ENCODE data around the gene ABCA5. TPM values are rescaled to one million over a fixed set of nuclear protein-coding genes. Genes with fewer than 3 reads are reported as not detected.
A peak's percentile ranks its signal among the peaks of the same experiment; 100 is the strongest.

The ABCA5 gene, protein sequence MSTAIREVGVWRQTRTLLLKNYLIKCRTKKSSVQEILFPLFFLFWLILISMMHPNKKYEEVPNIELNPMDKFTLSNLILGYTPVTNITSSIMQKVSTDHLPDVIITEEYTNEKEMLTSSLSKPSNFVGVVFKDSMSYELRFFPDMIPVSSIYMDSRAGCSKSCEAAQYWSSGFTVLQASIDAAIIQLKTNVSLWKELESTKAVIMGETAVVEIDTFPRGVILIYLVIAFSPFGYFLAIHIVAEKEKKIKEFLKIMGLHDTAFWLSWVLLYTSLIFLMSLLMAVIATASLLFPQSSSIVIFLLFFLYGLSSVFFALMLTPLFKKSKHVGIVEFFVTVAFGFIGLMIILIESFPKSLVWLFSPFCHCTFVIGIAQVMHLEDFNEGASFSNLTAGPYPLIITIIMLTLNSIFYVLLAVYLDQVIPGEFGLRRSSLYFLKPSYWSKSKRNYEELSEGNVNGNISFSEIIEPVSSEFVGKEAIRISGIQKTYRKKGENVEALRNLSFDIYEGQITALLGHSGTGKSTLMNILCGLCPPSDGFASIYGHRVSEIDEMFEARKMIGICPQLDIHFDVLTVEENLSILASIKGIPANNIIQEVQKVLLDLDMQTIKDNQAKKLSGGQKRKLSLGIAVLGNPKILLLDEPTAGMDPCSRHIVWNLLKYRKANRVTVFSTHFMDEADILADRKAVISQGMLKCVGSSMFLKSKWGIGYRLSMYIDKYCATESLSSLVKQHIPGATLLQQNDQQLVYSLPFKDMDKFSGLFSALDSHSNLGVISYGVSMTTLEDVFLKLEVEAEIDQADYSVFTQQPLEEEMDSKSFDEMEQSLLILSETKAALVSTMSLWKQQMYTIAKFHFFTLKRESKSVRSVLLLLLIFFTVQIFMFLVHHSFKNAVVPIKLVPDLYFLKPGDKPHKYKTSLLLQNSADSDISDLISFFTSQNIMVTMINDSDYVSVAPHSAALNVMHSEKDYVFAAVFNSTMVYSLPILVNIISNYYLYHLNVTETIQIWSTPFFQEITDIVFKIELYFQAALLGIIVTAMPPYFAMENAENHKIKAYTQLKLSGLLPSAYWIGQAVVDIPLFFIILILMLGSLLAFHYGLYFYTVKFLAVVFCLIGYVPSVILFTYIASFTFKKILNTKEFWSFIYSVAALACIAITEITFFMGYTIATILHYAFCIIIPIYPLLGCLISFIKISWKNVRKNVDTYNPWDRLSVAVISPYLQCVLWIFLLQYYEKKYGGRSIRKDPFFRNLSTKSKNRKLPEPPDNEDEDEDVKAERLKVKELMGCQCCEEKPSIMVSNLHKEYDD (N-terminal part only)
- total RNA-seq = 3.0 and 10.2 TPM in 2 replicates
- polyA plus RNA-seq = 4.5 and 11.8 TPM in 2 replicates

GRCh38 chr17:69327060-69327831, at the start of gene ABCA5:
TSS of gene ABCA5 (minus strand) at chr17:69327133. CDS start at chr17:69314415, 12,718 bp downstream.
- Histone ChIP-seq H3K27me3 (peaks cover 24% of the 10 kb centered on the region), H3K36me3 (no peaks in the 10 kb centered on the region), H3K4me1 (ENCODE audit: low read depth) (peaks cover 6% of the 10 kb centered on the region), H3K9me3 (ENCODE audit: low read depth) (no peaks in the 10 kb centered on the region), H3K27ac (no peak within 1 kb of the TSS), H3K4me3 (peak within 1 kb of the TSS; percentile 38)
- peak; percentile 94 to 95 for DNase-seq (ENCODE audit: low read depth in 1 of 2, low spot score in 1 of 2)
- TF ChIP-seq, protein P1, sequence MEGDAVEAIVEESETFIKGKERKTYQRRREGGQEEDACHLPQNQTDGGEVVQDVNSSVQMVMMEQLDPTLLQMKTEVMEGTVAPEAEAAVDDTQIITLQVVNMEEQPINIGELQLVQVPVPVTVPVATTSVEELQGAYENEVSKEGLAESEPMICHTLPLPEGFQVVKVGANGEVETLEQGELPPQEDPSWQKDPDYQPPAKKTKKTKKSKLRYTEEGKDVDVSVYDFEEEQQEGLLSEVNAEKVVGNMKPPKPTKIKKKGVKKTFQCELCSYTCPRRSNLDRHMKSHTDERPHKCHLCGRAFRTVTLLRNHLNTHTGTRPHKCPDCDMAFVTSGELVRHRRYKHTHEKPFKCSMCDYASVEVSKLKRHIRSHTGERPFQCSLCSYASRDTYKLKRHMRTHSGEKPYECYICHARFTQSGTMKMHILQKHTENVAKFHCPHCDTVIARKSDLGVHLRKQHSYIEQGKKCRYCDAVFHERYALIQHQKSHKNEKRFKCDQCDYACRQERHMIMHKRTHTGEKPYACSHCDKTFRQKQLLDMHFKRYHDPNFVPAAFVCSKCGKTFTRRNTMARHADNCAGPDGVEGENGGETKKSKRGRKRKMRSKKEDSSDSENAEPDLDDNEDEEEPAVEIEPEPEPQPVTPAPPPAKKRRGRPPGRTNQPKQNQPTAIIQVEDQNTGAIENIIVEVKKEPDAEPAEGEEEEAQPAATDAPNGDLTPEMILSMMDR (IDR thresholded peaks at IDR 0.05; ENCODE audit: low read depth, low read length) = no peak

DNA sequence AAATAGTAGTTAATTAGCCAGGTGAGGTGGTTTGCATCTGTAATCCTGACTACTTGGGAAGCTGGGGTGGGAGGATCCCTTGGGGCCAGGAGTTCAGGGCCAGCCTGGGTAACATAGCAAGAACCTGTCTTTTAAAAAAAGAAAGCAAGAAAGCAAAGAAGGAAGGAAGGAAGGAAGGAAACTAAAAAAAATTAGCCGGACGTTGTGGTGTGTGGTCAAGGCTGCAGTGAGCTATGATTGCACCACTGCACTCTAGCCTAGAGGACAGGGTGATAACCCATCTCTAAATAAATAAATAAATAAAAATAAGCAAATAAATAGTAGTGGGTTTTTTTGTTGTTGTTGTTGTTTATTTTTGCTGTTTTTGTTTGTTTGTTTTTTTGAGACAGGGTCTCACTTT, 48.3 kb upstream of the ABCA5 start:
- H3K4me1 ChIP-seq (ENCODE audit: low read depth) = no peaks in the 10 kb centered on the region
- no peaks in the 10 kb centered on the region for H3K9me3 ChIP-seq (ENCODE audit: low read depth)
- TF ChIP-seq, protein P1 (IDR thresholded peaks at IDR 0.05; ENCODE audit: low read depth, low read length) = no peak
- DNase-seq (ENCODE audit: low read depth in 1 of 2, low spot score in 1 of 2) = no peak
- no peaks in the 10 kb centered on the region for H3K27me3 ChIP-seq
- H3K27ac ChIP-seq = no peak overlapping the region
- H3K4me3 ChIP-seq = no peak overlapping the region
- no peaks in the 10 kb centered on the region for H3K36me3 ChIP-seq

- H3K4me1 ChIP-seq (ENCODE audit: low read depth) = no peaks in the 10 kb centered on the region
- TF ChIP-seq, protein P1 (IDR thresholded peaks at IDR 0.05; ENCODE audit: low read depth, low read length) = no peak
- no peaks in the 10 kb centered on the region for H3K9me3 ChIP-seq (ENCODE audit: low read depth)
- H3K27ac ChIP-seq = no peak overlapping the region
- DNase-seq (ENCODE audit: low read depth in 1 of 2, low spot score in 1 of 2) = no peak
- no peak overlapping the region for H3K4me3 ChIP-seq
- no peaks in the 10 kb centered on the region for H3K27me3 ChIP-seq
- H3K36me3 ChIP-seq = no peaks in the 10 kb centered on the region
Measured at GRCh38 chr17:69373069-69373468, 46.1 kb upstream of the ABCA5 start.

DNA sequence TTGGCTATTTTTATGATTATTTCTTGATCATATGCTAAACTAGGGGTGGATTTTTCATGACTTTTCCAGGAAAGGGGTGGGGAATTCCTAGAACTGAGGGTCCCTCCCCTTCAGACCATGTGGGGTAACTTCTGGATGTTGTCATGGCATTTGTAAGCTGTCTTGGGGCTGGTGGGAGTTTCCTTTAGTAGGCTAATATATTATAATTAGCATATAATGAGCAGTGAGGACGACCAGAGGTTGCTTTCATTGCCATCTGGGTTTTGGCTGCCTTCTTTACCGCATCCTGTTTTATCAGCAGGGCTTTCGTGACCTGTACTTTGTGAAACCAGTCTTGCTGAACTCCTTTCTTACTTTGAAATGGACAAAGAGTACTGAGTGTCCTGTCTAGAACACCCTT, 40.4 kb upstream of the ABCA5 start:
- Histone ChIP-seq H3K9me3 (ENCODE audit: low read depth) (no peaks in the 10 kb centered on the region), H3K36me3 (no peaks in the 10 kb centered on the region), H3K4me1 (ENCODE audit: low read depth) (no peaks in the 10 kb centered on the region), H3K27ac (no peak overlapping the region), H3K27me3 (no peaks in the 10 kb centered on the region), H3K4me3 (no peak overlapping the region)
- TF ChIP-seq, protein P1 (IDR thresholded peaks at IDR 0.05; ENCODE audit: low read depth, low read length) = no peak
- peak in 1 of 2 donors; percentile 25 for DNase-seq (ENCODE audit: low read depth in 1 of 2, low spot score in 1 of 2)
